H1 (cell line): ENCODE measurements around the gene ARHGEF28.

Experiments used
- POLR2AphosphoS5 ChIP-seq: IDR thresholded peaks from 2 replicates; pipeline ENCODE4 v1.6.1; 2011; ENCODE audit warnings: low read depth, low read length
- TF ChIP-seq, protein P1 (sequence below): IDR thresholded peaks from 2 replicates; pipeline ENCODE4 v1.6.1; 2012; ENCODE audit warnings: low read length, inconsistent platforms
- TF ChIP-seq, protein P2 (sequence below), 3 experiments: IDR thresholded peaks; 1 replicate in 2 of 3; 2 replicates in 1 of 3; pipeline versions ENCODE4 v1.5.1 to v1.6.1; 2011; ENCODE audit warnings: low read length in 3 of 3, mild to moderate bottlenecking in 3 of 3, inconsistent platforms in 2 of 3, low read depth in 1 of 3, moderate library complexity in 1 of 3; ENCODE audit not compliant: insufficient read depth in 1 of 3; ENCODE audit errors: control extremely low read depth in 1 of 3

DNA sequence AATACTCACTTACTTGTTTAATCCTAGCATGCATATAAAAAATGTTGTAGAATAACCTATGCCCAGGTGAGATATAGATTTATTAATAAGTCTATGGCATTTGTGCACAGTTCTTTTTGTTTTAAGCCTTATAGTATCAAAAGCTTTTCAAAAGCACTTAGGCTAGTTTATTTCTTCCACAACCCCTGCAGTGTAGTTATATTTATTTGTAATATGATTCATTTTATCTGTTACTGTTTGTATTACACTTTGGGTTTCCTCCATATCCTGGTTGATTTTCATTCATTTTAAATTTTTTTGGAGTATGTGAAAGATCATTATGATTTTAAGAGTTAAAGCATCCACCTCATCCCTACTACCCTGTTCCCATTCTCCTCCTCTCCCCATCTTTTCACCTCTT lies 18.8 kb upstream of the ARHGEF28 start:
- TF ChIP-seq, protein P1, sequence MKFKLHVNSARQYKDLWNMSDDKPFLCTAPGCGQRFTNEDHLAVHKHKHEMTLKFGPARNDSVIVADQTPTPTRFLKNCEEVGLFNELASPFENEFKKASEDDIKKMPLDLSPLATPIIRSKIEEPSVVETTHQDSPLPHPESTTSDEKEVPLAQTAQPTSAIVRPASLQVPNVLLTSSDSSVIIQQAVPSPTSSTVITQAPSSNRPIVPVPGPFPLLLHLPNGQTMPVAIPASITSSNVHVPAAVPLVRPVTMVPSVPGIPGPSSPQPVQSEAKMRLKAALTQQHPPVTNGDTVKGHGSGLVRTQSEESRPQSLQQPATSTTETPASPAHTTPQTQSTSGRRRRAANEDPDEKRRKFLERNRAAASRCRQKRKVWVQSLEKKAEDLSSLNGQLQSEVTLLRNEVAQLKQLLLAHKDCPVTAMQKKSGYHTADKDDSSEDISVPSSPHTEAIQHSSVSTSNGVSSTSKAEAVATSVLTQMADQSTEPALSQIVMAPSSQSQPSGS, result no peak
- TF ChIP-seq, protein P2, sequence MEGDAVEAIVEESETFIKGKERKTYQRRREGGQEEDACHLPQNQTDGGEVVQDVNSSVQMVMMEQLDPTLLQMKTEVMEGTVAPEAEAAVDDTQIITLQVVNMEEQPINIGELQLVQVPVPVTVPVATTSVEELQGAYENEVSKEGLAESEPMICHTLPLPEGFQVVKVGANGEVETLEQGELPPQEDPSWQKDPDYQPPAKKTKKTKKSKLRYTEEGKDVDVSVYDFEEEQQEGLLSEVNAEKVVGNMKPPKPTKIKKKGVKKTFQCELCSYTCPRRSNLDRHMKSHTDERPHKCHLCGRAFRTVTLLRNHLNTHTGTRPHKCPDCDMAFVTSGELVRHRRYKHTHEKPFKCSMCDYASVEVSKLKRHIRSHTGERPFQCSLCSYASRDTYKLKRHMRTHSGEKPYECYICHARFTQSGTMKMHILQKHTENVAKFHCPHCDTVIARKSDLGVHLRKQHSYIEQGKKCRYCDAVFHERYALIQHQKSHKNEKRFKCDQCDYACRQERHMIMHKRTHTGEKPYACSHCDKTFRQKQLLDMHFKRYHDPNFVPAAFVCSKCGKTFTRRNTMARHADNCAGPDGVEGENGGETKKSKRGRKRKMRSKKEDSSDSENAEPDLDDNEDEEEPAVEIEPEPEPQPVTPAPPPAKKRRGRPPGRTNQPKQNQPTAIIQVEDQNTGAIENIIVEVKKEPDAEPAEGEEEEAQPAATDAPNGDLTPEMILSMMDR (IDR thresholded peaks at IDR 0.05; ENCODE audit: control extremely low read depth in 1 of 3, insufficient read depth in 1 of 3, low read depth in 1 of 3, low read length in 3 of 3), result no peak
- no peak for TF ChIP-seq POLR2AphosphoS5
